ENCODE data around the gene PSEN1.
A peak's percentile ranks its signal among the peaks of the same experiment; 100 is the strongest.
"Not testable (repeated sequence)": the region's sequence is repeated elsewhere in the genome, so short reads cannot be mapped to it uniquely, and the experiment has no call there.

PSEN1 gene

GRCh38 chr14:73168274-73168673 lies 32.0 kb downstream of the PSEN1 start:
- no peak for DNase-seq

DNA sequence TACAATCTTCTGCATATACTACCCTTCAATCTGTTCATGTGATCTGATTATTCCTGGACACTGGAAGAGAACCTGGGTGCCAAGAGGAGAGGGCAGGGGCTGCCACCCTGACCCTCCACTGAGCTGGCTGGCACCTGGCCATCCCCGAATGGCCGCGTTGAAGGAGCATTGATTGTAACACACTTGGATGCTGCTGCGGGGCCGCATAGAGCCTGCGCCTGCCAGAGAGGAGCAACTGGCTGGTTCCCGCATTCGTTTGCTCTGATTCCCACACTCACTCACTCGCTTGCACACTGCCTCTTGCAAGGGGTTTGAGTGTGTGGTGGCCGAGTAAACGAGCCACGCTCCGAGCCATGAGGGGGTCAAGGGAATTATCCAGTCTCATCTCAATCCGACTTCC lies 32.4 kb downstream of the PSEN1 start:
- DNase-seq = no peak

DNA sequence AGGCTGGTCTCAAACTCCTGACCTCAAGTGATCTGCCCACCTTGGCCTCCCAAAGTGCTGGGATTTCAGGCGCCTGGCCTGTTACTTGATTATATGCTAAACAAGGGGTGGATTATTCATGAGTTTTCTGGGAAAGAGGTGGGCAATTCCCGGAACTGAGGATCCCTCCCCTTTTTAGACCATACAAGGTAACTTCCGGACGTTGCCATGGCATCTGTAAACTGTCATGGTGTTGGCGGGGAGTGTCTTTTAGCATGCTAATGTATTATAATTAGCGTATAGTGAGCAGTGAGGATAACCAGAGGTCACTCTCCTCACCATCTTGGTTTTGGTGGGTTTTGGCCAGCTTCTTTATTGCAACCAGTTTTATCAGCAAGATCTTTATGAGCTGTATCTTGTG lies 33.5 kb downstream of the PSEN1 start:
- DNase-seq = not testable (repeated sequence)

GRCh38 chr14:73170686-73171085 lies 34.4 kb downstream of the PSEN1 start:
- DNase-seq = no peak

- no peak for DNase-seq
These were observed 36.2 kb downstream of the PSEN1 start for GRCh38 chr14:73172500-73172899.

- peak; percentile 53 for DNase-seq
These were observed 36.9 kb downstream of the PSEN1 start for GRCh38 chr14:73173092-73173735.

DNA sequence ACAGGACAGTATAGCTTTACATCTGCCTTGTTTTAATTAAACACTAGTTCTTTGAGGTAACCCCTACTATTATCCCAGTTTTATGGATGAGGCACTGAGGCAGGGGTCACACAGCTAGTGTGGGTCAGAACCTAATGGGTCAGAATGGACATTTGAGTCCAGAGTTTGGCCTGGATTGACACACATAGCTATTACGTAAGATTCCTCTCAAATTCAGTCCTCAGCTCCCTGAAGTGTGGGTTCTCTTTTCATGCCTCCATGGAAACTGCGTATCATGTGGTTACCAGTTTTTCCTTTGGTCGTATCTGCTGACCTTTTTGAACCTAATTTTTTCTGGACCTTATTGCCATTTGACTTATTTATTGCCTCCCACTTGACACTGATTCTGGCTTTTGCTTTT lies 40.4 kb downstream of the PSEN1 start:
- DNase-seq = no peak

GRCh38 chr14:73180385-73180805 lies 44.1 kb downstream of the PSEN1 start:
- peak; percentile 49 for DNase-seq

- not testable (repeated sequence) for DNase-seq
These were observed 44.7 kb downstream of the PSEN1 start for GRCh38 chr14:73180969-73181368.

GRCh38 chr14:73188501-73188911 lies 52.2 kb downstream of the PSEN1 start:
- peak; percentile 79 for DNase-seq

- no peak for DNase-seq
These were observed 53.3 kb downstream of the PSEN1 start for GRCh38 chr14:73189651-73190050.

DNA sequence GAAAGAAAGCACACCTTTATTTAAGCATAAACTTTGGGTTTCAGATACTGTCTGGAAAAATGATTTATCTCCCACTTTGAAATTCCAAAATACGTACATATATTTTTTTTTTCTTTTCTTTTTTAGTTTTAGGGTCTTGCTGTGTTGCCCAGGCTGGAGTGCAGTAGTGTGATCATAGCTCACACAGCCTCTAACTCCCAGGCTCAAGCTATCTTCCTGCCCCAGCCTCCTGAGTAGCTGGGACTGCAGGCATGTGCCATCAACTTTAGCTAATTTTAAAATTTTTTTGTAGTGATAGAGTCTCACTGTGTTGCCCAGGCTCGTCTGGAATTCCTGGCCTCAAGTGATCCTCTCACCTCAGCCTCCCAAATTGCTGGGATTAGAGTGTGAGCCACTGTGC lies 55.1 kb downstream of the PSEN1 start:
- DNase-seq = no peak

GRCh38 chr14:73194306-73194705 lies 58.0 kb downstream of the PSEN1 start:
- not testable (repeated sequence) for DNase-seq

- DNase-seq = no peak
These were observed 61.9 kb downstream of the PSEN1 start for GRCh38 chr14:73198253-73198652.

- DNase-seq = no peak
These were observed 67.2 kb downstream of the PSEN1 start for GRCh38 chr14:73203527-73203926.

- DNase-seq = no peak
These were observed 71.3 kb downstream of the PSEN1 start for GRCh38 chr14:73207615-73208014.

DNA sequence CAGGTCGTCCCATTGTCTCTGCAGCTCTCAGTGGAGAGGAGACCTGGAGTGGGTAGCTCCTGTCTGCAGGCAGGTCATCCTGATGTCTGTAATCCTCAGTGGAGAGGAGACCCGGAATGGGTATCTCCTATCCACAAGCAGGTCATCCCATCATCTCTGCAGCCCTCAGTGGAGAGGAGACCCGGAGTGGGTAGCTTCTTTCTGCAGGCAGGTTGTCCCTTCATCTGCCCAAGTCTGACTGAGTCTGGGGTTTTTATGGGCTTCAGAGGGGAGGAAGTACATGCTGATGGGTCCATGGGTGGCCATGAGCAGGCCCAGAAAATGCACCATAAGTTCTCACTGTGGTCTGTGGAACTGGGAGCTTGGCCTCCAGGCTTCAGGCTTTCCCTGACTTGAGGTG lies 72.1 kb downstream of the PSEN1 start:
- no peak for DNase-seq

- no peak for DNase-seq
These were observed 72.5 kb downstream of the PSEN1 start for GRCh38 chr14:73208846-73209245.

DNA sequence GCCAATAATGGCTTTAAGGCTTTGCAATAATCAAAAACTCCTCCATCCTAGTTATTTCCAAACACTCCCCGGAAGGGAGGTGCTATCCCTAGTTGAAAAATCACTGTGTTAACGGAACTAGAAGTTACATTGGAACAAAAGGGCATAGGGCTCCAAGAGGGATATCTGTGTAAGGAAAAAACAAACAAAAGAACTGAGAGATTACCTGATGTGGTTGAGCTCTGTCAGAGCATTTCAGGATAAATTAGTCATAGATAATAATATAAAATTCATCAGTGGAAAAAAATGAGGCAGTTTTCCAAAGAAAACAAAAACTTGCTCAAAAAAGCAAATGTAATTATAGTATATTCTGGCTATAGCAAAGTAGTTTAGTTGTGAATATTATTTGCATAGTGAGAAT lies 73.6 kb downstream of the PSEN1 start:
- DNase-seq = peak; percentile 61

DNA sequence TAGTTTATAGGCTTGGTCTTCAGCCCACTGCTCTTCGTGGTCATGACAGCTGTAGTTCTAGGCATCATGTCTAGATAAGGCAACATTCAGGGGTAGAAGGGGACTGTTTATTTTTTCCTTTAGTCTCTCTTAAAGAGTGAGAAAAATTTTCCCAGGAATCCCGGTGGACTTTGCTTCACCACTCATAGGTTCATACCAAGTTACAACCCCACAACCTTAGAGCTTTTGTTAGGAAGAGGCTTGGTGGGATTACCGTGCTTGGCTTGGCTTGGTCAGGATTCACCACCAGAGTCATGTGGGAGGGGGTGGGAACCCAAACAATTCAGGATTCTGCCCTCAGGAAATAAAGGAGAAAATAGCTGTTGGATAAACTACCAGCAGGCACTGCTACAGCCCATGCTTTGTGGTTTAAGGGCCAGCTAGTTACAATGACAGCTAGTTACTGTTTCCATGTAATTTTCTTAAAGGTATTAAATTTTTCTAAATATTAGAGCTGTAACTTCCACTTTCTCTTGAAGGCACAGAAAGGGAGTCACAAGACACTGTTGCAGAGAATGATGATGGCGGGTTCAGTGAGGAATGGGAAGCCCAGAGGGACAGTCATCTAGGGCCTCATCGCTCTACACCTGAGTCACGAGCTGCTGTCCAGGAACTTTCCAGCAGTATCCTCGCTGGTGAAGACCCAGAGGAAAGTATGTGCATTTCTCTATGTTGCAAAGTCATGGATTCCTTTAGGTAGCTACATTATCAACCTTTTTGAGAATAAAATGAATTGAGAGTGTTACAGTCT lies 75.1 kb downstream of the PSEN1 start:
- DNase-seq = no peak

- DNase-seq = no peak
These were observed 79.7 kb downstream of the PSEN1 start for GRCh38 chr14:73216030-73216429.

GRCh38 chr14:73217411-73217810 lies 81.1 kb downstream of the PSEN1 start:
- DNase-seq = no peak

GRCh38 chr14:73220061-73220460 lies 83.8 kb downstream of the PSEN1 start:
- DNase-seq = no peak

DNA sequence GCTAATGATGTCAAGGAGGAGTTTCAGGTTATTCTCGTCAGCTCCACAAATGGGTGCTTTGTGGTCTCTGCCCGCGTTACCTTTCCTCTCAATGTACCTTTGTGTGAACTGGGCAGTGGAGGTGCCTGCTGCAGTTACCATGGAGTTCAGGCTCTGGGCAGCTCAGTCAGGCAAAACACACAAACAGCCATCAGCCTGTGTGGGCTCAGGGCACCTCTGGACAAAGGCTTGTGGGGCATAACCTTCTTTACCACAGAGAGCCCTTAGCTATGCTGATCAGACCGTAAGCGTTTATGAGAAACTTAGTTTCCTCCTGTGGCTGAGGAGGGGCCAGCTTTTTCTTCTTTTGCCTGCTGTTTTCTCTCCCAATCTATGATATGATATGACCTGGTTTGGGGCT lies 84.3 kb downstream of the PSEN1 start:
- DNase-seq = no peak

DNA sequence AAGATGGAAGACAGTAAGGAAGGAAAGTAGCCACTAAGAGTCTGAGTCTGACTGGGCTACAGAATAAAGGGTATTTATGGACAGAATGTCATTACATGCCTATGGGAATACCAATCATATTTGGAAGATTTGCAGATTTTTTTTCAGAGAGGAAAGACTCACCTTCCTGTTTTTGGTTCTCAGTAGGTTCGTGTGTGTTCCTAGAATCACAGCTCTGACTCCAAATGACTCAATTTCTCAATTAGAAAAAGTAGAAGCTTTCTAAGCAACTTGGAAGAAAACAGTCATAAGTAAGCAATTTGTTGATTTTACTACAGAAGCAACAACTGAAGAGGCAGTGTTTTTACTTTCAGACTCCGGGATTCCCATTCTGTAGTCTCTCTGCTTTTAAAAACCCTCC lies 85.6 kb downstream of the PSEN1 start:
- peak; percentile 70 for DNase-seq
